Gastroesophageal sphincter (tissue), 3 donors: ENCODE data around the gene COTL1.

Experiments
- CTCF ChIP-seq, 4 experiments: fragments of 200-600 bp in 2 of 4; fragments of 450-650 bp in 2 of 4; sonication (generic) in 1 of 4; IDR thresholded peaks; one replicate each; pipeline ENCODE4 v1.5.1; 2017 to 2019; ENCODE audit warnings: antibody characterized with exemption in 4 of 4, mild to moderate bottlenecking in 2 of 4, moderate library complexity in 2 of 4
- EP300 ChIP-seq: sonication (generic); formaldehyde crosslinking; IDR thresholded peaks from one replicate; pipeline ENCODE4 v1.6.1; 2017; ENCODE audit warnings: antibody characterized with exemption, mild to moderate bottlenecking
- POLR2A ChIP-seq, 2 donors: fragments of 450-650 bp; IDR thresholded peaks; one replicate each; pipeline ENCODE4 v1.6.1; 2017; ENCODE audit warnings: antibody characterized with exemption in 2 of 2, mild to moderate bottlenecking in 2 of 2, moderate library complexity in 1 of 2
- POLR2AphosphoS5 ChIP-seq: sonication (generic); formaldehyde crosslinking; IDR thresholded peaks from one replicate; pipeline ENCODE4 v1.6.1; 2017; ENCODE audit warnings: antibody characterized with exemption

- no peak for TF ChIP-seq POLR2A (IDR thresholded peaks at IDR 0.05)
- TF ChIP-seq CTCF (IDR thresholded peaks at IDR 0.05): no peak
- no peak for TF ChIP-seq POLR2AphosphoS5
- TF ChIP-seq EP300: no peak
These were observed 23.8 kb downstream of the COTL1 start for GRCh38 chr16:84593825-84594724.
